ENCODE measurements around the gene FAM184A.

- TF ChIP-seq EZH2 (IDR thresholded peaks at IDR 0.05; ENCODE audit: insufficient read depth, poor library complexity, severe bottlenecking) (no peak), EZH2phosphoT487 (IDR thresholded peaks at IDR 0.05; ENCODE audit: insufficient read depth, low read depth) (no peak)
Measured at GRCh38 chr6:119124079-119124824, 45.8 kb upstream of the FAM184A start.

All from GM23248 (cell line).